ES-I3 (cell line): Measurements from ENCODE around the gene EHBP1.

Experiments
- H3K36me3 ChIP-seq: 2 replicates; pipeline ENCODE4 v1.6.1; 2013; ENCODE audit warnings: mild to moderate bottlenecking, low read length, control low read depth, moderate library complexity; ENCODE audit not compliant: insufficient read depth
- H3K4me1 ChIP-seq: 2 replicates; pipeline ENCODE4 v1.6.1; 2013; ENCODE audit warnings: mild to moderate bottlenecking, control low read depth, low read length; ENCODE audit not compliant: insufficient read depth
- H3K9ac ChIP-seq: 2 replicates; pipeline ENCODE4 v1.6.1; 2013; ENCODE audit warnings: low read depth, mild to moderate bottlenecking, low read length, moderate library complexity
- H3K9me3 ChIP-seq: 2 replicates; pipeline ENCODE4 v1.6.1; 2013; ENCODE audit warnings: mild to moderate bottlenecking, low read length, moderate library complexity; ENCODE audit not compliant: control insufficient read depth, insufficient read depth

The EHBP1 gene

DNA sequence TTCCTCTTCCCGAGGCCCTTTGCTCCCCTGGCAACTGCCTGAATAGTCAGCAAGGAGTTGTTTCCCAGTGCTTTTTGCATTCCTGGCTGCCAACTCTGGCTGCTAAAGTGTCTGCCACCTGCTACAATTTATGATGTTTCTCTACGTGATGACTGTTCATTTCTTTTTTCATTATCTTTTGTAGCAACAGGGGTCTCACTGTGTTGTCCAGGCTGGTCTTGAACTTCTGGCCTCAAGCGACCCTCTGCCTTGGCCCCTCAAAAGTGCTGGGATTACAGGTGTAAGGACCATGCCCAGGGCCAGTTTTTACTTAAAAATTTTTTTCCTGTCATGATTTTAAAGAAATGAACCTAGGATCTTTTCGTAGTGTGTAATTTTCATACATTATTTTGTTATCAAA, 11.3 kb downstream of the EHBP1 start:
- H3K9ac ChIP-seq: no peak overlapping the region
- H3K4me1 ChIP-seq: no peaks in the 10 kb centered on the region
- H3K9me3 ChIP-seq: no peaks in the 10 kb centered on the region
- H3K36me3 ChIP-seq: no peaks in the 10 kb centered on the region; the same call in 1 of the 2 replicates

DNA sequence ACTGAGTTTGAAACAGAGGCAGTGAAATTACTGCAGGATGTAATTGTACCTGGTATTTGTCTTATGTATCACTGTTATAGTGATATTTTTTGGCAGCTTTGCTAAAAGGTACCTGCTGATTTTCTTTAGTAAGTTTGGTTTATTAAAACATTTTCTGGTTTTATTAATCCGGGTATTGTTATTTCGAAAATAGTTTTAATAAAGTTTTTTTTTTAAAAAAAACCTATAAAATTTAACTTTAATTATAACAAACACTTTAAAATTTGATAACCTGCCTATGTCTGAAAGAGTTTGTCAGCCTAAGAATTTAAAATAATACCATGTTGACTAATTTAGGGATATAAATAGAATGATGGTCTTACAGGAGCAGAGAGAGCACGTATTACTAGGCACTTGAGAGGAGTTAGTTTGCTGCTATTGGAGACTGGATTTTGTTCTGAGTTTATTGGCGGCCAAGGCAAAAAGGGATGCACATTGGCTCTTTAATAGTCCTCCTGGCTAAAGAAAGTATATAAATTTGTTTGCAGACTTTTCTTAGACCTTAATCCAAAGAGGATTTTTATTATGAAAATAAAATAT, 12.1 kb downstream of the EHBP1 start:
- Histone ChIP-seq H3K4me1 (no peaks in the 10 kb centered on the region), H3K9me3 (no peaks in the 10 kb centered on the region), H3K9ac (no peak overlapping the region), H3K36me3 (no peaks in the 10 kb centered on the region; the same call in 1 of the 2 replicates)

DNA sequence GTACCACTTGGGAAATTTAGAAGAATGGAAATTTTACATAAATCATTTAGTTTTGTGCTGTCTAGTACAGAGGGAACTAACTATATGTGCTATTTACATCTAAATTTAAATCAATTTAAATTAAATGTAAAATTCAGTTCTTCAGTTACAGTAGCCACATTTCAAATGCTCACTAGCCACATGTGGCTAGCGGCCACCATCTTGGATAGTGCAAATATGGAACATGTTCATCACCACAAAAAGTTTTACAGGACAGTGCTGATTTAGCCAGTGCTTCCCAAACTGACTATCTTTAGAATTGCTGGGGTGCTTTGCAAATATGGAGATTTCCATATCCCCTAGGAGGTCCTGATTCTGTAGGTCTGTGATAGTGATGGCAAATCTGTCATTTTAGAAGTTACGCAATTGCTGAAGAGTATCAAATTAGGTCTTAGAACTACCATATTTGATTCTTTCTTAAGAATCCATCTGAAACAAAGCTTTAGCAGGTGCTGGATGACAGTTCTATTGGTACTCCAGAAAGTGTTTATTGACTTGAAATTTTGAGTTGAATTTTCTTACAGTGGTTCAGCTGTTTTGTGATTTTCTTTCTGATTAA, 12.8 kb downstream of the EHBP1 start:
- H3K9me3 ChIP-seq: no peaks in the 10 kb centered on the region
- H3K9ac ChIP-seq: no peak overlapping the region
- H3K4me1 ChIP-seq: no peaks in the 10 kb centered on the region
- H3K36me3 ChIP-seq: no peaks in the 10 kb centered on the region; the same call in 1 of the 2 replicates

DNA sequence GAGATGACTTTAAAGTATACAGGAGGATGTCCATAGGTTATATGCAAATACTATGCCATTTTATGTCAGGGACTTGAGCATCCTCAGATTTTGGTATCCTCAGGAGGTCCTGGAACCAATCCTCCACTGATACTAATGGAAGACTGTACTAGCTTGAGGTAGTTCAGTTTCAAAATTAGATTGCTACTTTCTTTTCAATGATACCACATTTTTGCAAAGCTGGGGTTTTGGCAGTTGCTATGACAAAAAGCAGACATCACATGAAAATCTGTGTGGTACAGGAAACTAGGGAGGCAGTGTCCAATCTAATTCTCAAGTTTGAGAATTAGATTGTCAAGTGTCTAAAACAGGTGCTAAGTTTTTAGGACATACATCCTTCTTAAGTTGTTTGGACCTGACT, 14.2 kb downstream of the EHBP1 start:
- Histone ChIP-seq H3K36me3 (no peaks in the 10 kb centered on the region; the same call in 1 of the 2 replicates), H3K9ac (no peak overlapping the region), H3K4me1 (no peaks in the 10 kb centered on the region), H3K9me3 (no peaks in the 10 kb centered on the region)

DNA sequence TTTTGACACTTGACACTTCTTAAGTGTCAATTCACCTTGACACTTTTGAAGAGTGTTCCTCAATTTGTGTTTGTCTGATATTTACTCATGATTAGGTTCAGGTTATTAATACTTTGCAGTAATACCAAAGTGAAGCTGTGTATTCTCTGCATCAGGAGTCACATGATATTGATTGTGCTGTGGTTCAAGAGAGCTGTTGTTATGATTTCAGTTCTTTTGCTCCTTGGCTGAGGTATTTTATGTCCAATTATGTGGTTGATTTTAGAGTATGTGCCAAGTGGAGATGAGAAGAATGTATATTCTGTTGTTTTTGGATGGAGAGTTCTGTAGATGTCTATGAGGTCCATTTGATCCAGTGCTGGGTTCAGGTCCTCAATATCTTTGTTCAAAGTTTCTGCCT, 17.2 kb downstream of the EHBP1 start:
- no peaks in the 10 kb centered on the region for H3K4me1 ChIP-seq

DNA sequence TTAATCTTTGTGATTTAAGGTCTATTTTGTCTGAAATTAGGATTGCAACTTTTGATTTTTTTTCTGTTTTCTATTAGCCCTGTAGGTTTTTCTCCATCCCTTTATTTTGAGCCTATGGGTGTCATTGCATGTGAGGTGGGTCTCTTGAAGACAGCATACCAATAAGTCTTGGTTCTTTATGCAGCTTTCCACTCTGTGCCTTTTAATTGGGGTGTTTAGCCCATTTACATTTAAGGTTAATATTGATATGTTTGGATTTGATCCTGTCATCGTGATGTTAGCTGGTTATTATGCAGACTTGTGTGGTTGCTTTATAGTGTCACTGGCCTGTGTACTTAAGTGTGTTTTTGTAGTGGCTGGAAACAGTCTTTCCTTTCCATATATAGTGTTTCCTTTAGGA, 17.7 kb downstream of the EHBP1 start:
- Histone ChIP-seq H3K9me3 (no peaks in the 10 kb centered on the region), H3K36me3 (no peaks in the 10 kb centered on the region; the same call in 1 of the 2 replicates), H3K4me1 (no peaks in the 10 kb centered on the region), H3K9ac (no peak overlapping the region)

More for the DNA sequence above, 17.2 kb downstream of the EHBP1 start:
- Histone ChIP-seq H3K9ac (no peak overlapping the region), H3K36me3 (no peaks in the 10 kb centered on the region; the same call in 1 of the 2 replicates), H3K9me3 (no peaks in the 10 kb centered on the region)

DNA sequence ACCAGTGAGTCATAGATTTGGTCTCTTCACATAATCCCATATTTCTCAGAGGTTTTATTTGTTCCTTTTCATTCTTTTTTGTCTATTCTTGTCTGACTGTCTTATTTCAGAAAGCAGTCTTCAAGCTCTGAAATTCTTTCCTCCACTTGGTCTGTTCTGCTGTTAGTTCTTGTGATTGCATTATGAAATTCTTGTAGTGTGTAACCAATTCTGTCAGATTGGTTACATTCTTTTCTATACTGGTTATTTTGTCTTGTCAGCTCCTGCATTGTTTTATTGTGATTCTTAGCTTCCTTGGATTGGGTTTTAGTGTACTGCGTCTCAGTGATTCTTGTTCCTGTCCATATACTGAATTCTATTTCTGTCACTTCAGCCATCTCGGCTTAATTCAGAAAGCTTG, 18.6 kb downstream of the EHBP1 start:
- no peak overlapping the region for H3K9ac ChIP-seq
- no peaks in the 10 kb centered on the region for H3K9me3 ChIP-seq
- no peaks in the 10 kb centered on the region; the same call in 1 of the 2 replicates for H3K36me3 ChIP-seq
- H3K4me1 ChIP-seq: no peaks in the 10 kb centered on the region

DNA sequence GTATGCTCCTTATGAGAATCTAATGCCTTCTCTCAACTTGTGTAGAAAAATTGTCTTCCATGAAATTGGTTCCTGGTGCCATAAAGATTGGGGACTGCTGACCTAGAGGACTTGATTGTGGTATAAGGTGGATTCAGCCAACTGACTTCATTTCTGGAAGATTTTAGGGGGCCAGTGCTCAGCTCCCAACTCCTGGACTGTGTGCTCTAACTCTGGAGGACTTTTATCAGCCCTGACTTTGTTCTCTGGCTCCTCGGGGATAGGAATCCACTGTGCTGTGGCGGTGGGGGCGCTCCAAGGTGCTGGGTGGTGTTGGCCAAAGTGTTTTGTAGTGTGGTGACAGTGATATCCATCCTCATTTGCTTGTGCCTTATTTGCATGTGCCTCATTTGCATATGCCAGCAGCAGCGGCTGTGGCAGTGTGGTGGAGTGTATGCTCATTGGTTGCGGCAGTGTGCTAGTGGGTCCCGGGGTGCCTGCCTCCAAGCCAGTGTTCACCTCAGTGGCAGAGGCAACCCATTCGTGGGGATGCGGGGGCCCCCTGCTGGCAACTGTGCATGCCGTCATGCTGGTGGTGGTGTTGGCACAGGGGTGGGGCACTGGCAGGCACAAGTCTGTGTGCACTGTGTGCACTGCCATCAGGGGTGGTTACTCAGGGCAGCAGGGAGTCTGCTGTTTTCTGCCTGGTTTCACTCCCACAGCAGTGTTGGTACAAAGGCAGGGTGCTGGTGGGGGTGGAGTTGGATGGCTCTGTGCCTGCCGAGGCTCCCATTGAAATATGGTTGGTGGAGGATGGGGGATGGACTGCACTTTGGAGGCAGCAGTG, 19.6 kb downstream of the EHBP1 start:
- Histone ChIP-seq H3K9ac (no peak overlapping the region), H3K4me1 (no peaks in the 10 kb centered on the region), H3K9me3 (no peaks in the 10 kb centered on the region), H3K36me3 (no peaks in the 10 kb centered on the region)

DNA sequence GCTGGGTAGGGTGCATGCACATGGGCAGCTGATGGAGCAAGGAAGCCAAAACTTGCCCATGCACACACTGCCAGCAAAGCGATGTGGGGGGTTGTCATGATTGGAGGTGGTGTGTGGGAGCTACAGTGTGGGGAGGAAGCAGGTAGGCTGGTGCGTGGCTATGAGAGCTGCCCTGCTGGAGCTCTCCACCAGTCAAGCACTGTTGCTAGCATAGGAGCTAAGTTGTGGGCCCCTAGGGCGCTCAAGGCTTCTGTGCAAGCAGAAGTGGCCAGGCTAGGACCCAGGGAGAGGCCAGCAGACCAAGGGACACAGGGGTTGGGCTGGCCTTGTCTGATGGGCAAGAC, 20.2 kb downstream of the EHBP1 start:
- H3K9me3 ChIP-seq: no peaks in the 10 kb centered on the region
- H3K36me3 ChIP-seq: no peaks in the 10 kb centered on the region
- no peak overlapping the region for H3K9ac ChIP-seq
- no peaks in the 10 kb centered on the region for H3K4me1 ChIP-seq

DNA sequence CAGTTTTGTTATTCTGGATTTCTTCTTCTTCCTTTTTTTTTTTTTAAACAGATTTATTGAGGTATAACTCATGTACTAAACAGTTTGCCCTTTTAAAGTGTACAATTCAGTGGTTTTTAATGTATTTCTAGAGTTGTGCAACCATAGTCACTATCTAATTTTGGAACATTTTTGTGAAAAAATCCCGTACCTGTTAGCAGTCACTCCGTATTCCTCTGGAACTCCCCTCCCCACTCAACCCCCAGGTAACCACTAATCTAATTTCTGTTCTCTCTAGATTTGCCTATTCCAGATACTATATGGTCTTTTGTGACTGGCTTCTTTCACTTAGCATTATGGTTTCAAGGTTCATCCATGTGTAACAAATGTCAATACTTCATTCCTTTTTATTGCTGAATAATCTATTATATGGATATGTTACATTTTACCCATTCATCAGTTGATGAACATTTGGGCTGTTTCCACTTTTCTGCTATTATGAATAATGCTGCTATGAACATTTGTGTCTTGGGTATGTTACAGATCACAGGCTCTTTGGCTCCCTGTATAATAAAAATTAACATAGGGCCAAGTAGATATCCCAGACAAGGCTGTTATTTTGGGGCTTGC, 21.9 kb downstream of the EHBP1 start:
- Histone ChIP-seq H3K36me3 (no peaks in the 10 kb centered on the region), H3K9ac (no peak overlapping the region), H3K4me1 (no peaks in the 10 kb centered on the region), H3K9me3 (no peaks in the 10 kb centered on the region; the same call in 1 of the 2 replicates)

DNA sequence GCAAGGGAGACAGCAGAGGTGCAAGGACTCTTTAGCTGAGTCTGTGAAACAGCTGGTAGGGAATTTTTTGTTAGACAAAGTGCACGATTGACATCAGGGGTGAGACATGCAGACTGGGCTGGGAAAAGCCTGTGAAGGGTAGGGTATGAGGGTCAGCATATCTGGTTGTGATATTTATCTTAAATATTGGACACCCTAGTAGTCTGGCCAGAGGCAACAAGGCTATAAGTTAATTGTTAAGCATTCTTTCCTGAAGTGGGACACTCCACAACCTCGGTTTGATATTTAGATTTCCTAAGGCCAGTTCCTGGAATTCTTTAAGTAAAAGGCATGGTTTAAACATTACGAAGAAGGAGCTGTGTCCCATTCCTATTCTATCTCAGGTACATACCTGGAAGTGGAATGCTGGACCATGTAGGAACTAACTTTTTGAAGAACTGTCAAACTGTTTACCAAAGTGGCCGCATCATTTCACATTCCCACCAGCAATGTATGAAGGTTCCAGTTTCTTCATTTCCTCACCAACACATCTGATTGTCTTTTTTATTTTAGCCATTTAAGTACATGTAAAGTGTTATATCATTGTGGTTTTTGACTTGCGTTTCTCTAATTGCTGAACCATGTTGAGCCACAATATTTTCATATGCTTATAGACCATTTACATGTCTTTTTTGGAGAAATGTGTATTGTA, 22.5 kb downstream of the EHBP1 start:
- Histone ChIP-seq H3K9ac (no peak overlapping the region), H3K4me1 (0 out of 2 replicates have a peak, but pooled peaks cover under 1% of the 10 kb centered on the region), H3K9me3 (no peaks in the 10 kb centered on the region; the same call in 1 of the 2 replicates), H3K36me3 (no peaks in the 10 kb centered on the region)

DNA sequence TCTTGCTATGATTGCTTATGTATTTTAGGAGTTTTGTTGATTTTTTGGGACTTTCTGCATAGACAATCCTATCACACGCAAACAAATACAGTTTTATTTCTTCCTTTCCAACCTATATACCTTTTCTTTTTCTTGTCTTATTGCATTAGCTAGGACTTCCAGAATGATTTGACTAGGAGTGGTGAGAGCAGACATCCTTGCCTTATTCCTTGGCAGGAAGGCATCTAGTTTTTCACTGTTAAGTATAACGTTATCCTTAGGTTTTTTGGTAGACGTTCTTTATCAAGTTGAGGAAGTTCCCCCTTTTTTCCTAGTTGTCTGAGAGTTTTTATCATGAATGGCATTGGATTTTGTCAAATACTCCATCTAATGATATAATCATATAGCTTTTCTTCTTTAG, 25.8 kb downstream of the EHBP1 start:
- Histone ChIP-seq H3K9me3 (no peaks in the 10 kb centered on the region; the same call in 1 of the 2 replicates), H3K4me1 (peaks cover 9% of the 10 kb centered on the region), H3K36me3 (no peaks in the 10 kb centered on the region), H3K9ac (no peak overlapping the region)

DNA sequence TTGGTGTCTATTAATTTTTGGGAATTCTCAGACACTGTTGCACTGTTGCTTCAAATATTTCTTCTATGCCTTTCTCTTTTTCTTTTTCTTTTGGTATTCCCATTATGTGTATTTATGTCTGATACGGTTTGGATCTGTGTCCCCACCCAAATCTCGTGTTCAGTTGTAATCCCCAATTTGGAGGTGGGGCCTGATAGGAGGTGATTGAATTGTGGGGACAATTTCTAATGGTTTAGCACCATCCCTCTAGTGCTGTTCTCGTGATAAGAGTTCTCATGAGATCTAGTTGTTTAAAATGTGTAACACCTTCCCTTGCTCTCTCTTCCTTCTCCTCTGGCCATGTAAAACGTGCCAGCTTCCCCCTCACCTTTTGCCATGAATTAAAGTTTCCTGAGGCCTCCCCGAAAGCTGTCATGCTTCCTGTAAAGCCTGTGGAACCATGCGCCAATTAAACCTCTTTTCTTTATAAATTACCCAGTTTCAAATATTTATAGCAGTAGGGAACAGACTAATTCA, 26.8 kb downstream of the EHBP1 start:
- Histone ChIP-seq H3K36me3 (no peaks in the 10 kb centered on the region), H3K9ac (no peak overlapping the region), H3K4me1 (peaks cover 17% of the 10 kb centered on the region), H3K9me3 (no peaks in the 10 kb centered on the region; the same call in 1 of the 2 replicates)

DNA sequence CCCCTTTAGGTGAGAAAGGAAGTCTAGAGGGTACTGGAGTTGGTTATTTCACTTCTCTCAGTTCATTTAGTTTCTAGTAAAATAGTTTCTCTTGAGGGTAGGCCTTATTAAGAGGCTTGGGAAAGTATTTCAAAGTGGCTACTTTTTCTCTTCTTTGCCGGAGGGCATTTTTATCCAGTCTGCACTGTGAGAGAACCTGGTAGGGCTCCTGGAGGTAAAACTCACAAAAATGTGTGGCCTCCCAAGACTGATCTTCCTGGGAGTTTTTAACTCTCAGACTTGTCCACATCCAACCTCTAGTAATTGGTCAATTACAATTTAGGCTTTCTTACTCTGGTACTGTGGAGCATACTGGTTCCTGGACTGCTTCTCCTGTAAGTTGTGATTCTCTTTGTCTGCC, 28.0 kb downstream of the EHBP1 start:
- no peak overlapping the region for H3K9ac ChIP-seq
- peaks cover 22% of the 10 kb centered on the region for H3K4me1 ChIP-seq
- H3K9me3 ChIP-seq: no peaks in the 10 kb centered on the region; the same call in 1 of the 2 replicates
- H3K36me3 ChIP-seq: no peaks in the 10 kb centered on the region
